ENCODE data around the gene RBMS1.
"Not testable (repeated sequence)": the region's sequence is repeated elsewhere in the genome, so short reads cannot be mapped to it uniquely, and the experiment has no call there.

Gene RBMS1

GRCh38 chr2:160499865-160500264 is 6.3 kb upstream of the RBMS1 start:
- DNase-seq, result no peak

GRCh38 chr2:160498137-160498536 is 4.5 kb upstream of the RBMS1 start:
- DNase-seq, result no peak

GRCh38 chr2:160494201-160494644 is 616 bp upstream of the RBMS1 start:
- DNase-seq, result no peak

- DNase-seq, result no peak
Observed at GRCh38 chr2:160492401-160493226, 993 bp downstream of the RBMS1 start.

- no peak for DNase-seq
Observed at GRCh38 chr2:160491911-160492371, 1.7 kb downstream of the RBMS1 start.

GRCh38 chr2:160490733-160491685 is 2.6 kb downstream of the RBMS1 start:
- DNase-seq, result no peak

- DNase-seq, result no peak
Observed at GRCh38 chr2:160489111-160489510, 4.5 kb downstream of the RBMS1 start.

GRCh38 chr2:160488289-160488688 is 5.3 kb downstream of the RBMS1 start:
- not testable (repeated sequence) for DNase-seq

GRCh38 chr2:160486341-160486740 is 7.3 kb downstream of the RBMS1 start:
- no peak for DNase-seq

- DNase-seq, result no peak
Observed at GRCh38 chr2:160484859-160485520, 8.6 kb downstream of the RBMS1 start.

- no peak for DNase-seq
Observed at GRCh38 chr2:160482673-160483072, 10.9 kb downstream of the RBMS1 start.

- DNase-seq, result no peak
Observed at GRCh38 chr2:160479269-160479668, 14.3 kb downstream of the RBMS1 start.

- DNase-seq, result no peak
Observed at GRCh38 chr2:160478660-160479059, 14.9 kb downstream of the RBMS1 start.

- DNase-seq, result no peak
Observed at GRCh38 chr2:160477032-160477431, 16.6 kb downstream of the RBMS1 start.

- DNase-seq, result no peak
Observed at GRCh38 chr2:160474891-160475787, 18.5 kb downstream of the RBMS1 start.

GRCh38 chr2:160474319-160474645 is 19.3 kb downstream of the RBMS1 start:
- DNase-seq, result no peak

- no peak for DNase-seq
Observed at GRCh38 chr2:160473468-160474318, 19.9 kb downstream of the RBMS1 start.

- no peak for DNase-seq
Observed at GRCh38 chr2:160472839-160473251, 20.8 kb downstream of the RBMS1 start.

- DNase-seq, result no peak
Observed at GRCh38 chr2:160471950-160472349, 21.7 kb downstream of the RBMS1 start.

GRCh38 chr2:160469621-160470204 is 23.9 kb downstream of the RBMS1 start:
- DNase-seq, result no peak

- DNase-seq, result no peak
Observed at GRCh38 chr2:160469164-160469563, 24.4 kb downstream of the RBMS1 start.
